ENCODE measurements around the gene TAMALIN. TPM values are rescaled to one million over a fixed set of nuclear protein-coding genes. Genes with fewer than 3 reads are reported as not detected.

The TAMALIN gene
- total RNA-seq, 2 experiments from 2014 or later, result 26.0 to 26.4 TPM

- CTCF ChIA-PET, result interaction anchor here (1.1 to 19.6 kb wide), 2 partner anchors 21 to 22 kb away, joined by 3 to 310 read pairs; no protein-coding TSS in a partner anchor
- H3K27ac Mint-ChIP-seq, result no peak overlapping the region
- H3K27me3 Mint-ChIP-seq, result no peaks in the 10 kb centered on the region
- intact Hi-C loops (cut with micrococcal nuclease), result no loop called here
- TF ChIP-seq CTCF (IDR thresholded peaks at IDR 0.05), result no peak
- DNase-seq (no peak), ATAC-seq (no peak)
- no peaks in the 10 kb centered on the region for H3K9me3 Mint-ChIP-seq
- H3K4me3 Mint-ChIP-seq, result no peak overlapping the region
- POLR2A ChIA-PET, result interaction anchor here (1.2 to 2.4 kb wide), 4 partner anchors 8 to 21 kb away, joined by 3 to 7 read pairs (median 6); no protein-coding TSS in a partner anchor
- peaks cover 15% of the 10 kb centered on the region for H3K36me3 Mint-ChIP-seq (ENCODE audit: low read depth)
- H3K4me1 Mint-ChIP-seq (ENCODE audit: low read depth), result peaks cover 48% of the 10 kb centered on the region
Measured at GRCh38 chr12:52044292-52044983, 37.7 kb downstream of the TAMALIN start.

GRCh38 chr12:52045794-52046199, 39.1 kb downstream of the TAMALIN start:
- intact Hi-C loops (cut with micrococcal nuclease), result no loop called here
- ATAC-seq (no peak), DNase-seq (no peak)
- no peaks in the 10 kb centered on the region for H3K27me3 Mint-ChIP-seq
- H3K4me3 Mint-ChIP-seq, result no peak overlapping the region
- no peaks in the 10 kb centered on the region for H3K9me3 Mint-ChIP-seq
- ChIA-PET CTCF (interaction anchor here (1.1 to 19.6 kb wide), 3 partner anchors 11 to 37 kb away, joined by 3 to 310 read pairs (median 3); no protein-coding TSS in a partner anchor), POLR2A (interaction anchor here (0.6 to 2.2 kb wide), 3 partner anchors 9 to 961 kb away, joined by 3 to 7 read pairs (median 3); partner anchors contain the start of gene EIF4B)
- peaks cover 15% of the 10 kb centered on the region for H3K36me3 Mint-ChIP-seq (ENCODE audit: low read depth)
- peak overlapping the region; percentile 72 for H3K27ac Mint-ChIP-seq
- no peak for TF ChIP-seq CTCF (IDR thresholded peaks at IDR 0.05)
- H3K4me1 Mint-ChIP-seq (ENCODE audit: low read depth), result peaks cover 47% of the 10 kb centered on the region

DNA sequence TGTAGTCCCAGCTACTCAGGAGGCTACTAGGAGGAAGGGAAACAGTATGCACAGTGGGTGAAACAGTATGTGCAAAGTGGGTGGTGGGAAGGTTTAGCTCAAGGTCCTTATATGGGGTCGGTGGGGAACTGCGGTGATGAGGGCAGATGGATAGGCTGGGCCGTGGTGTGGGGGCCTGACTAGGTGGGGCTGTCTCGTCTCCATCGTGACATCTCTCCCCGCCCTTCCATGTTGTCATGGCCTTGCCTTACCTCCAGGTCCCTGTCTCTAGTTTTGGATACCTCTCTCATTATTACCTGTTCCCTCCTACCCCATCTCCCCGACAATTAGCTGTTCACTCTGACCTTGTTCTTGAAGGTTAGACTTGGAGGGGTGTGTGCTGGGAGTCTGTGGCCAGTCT, 40.1 kb downstream of the TAMALIN start:
- Mint-ChIP-seq H3K36me3 (ENCODE audit: low read depth) (peaks cover 19% of the 10 kb centered on the region), H3K4me1 (ENCODE audit: low read depth) (peaks cover 36% of the 10 kb centered on the region), H3K27me3 (no peaks in the 10 kb centered on the region), H3K9me3 (no peaks in the 10 kb centered on the region), H3K27ac (no peak overlapping the region), H3K4me3 (no peak overlapping the region)
- CTCF ChIA-PET, result interaction anchor here (1.4 to 19.6 kb wide), 5 partner anchors 8 to 35 kb away, joined by 3 to 310 read pairs (median 6); partner anchors contain the start of gene ATG101
- intact Hi-C loops (cut with micrococcal nuclease), result no loop called here
- no peak for DNase-seq
- TF ChIP-seq CTCF (IDR thresholded peaks at IDR 0.05), result no peak
- POLR2A ChIA-PET, result interaction anchor here (0.6 to 1.8 kb wide), 4 partner anchors 14 to 991 kb away, joined by 3 to 5 read pairs (median 3); no protein-coding TSS in a partner anchor
- no peak for ATAC-seq

- ChIA-PET CTCF (interaction anchor here (19.6 kb wide), 1 partner anchor 25 kb away, joined by 310 read pairs; no protein-coding TSS in a partner anchor), POLR2A (interaction anchor here (0.8 to 3.2 kb wide), 3 partner anchors 13 to 23 kb away, joined by 3 to 16 read pairs (median 9); partner anchors contain the start of gene ATG101)
- H3K27me3 Mint-ChIP-seq, result no peaks in the 10 kb centered on the region
- peaks cover 32% of the 10 kb centered on the region for H3K36me3 Mint-ChIP-seq (ENCODE audit: low read depth)
- no peak for DNase-seq
- H3K9me3 Mint-ChIP-seq, result no peaks in the 10 kb centered on the region
- H3K27ac Mint-ChIP-seq, result peak overlapping the region; percentile 92
- TF ChIP-seq CTCF (IDR thresholded peaks at IDR 0.05), result no peak
- peaks cover 41% of the 10 kb centered on the region for H3K4me1 Mint-ChIP-seq (ENCODE audit: low read depth)
- no peak for ATAC-seq
- H3K4me3 Mint-ChIP-seq, result peak overlapping the region; percentile 95
- intact Hi-C loops (cut with micrococcal nuclease), result no loop called here
Measured at GRCh38 chr12:52049286-52049685, 42.5 kb downstream of the TAMALIN start.

DNA sequence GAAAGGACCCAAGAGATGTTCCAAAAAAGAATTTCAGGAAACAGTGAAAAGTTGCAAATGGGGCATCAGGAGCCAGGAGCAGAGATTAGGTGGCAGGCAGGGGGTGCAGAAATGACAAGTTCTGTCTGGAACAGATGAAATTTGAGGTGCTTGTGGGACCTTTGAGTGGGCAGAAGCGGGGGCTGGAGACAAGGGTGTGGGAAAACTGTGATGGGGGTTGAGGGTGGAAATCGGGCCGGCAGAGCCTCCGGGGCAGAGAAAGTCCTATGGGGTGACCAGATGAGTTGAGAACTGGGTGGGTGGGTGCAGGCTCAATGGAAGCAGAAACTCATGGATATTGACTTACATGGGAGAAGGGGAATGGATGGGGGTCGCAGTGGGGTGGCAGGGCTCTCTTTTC, 42.9 kb downstream of the TAMALIN start:
- no peaks in the 10 kb centered on the region for H3K27me3 Mint-ChIP-seq
- CTCF ChIA-PET, result interaction anchor here (27.5 kb wide), 1 partner anchor 24 kb away, joined by 602 read pairs; no protein-coding TSS in a partner anchor
- intact Hi-C loops (cut with micrococcal nuclease), result no loop called here

More for the DNA sequence above, 42.9 kb downstream of the TAMALIN start:
- Mint-ChIP-seq H3K36me3 (ENCODE audit: low read depth) (peaks cover 33% of the 10 kb centered on the region), H3K4me3 (peak overlapping the region; percentile 95), H3K4me1 (ENCODE audit: low read depth) (peaks cover 44% of the 10 kb centered on the region), H3K9me3 (no peaks in the 10 kb centered on the region), H3K27ac (peak overlapping the region; percentile 92)
- no peak for TF ChIP-seq CTCF (IDR thresholded peaks at IDR 0.05)
- POLR2A ChIA-PET, result interaction anchor here (2.0 to 3.2 kb wide), 4 partner anchors 9 to 24 kb away, joined by 9 to 26 read pairs (median 18); partner anchors contain the start of gene ATG101
- no peak for DNase-seq
- ATAC-seq, result no peak
